ENCODE data around the gene CENPU.

DNA sequence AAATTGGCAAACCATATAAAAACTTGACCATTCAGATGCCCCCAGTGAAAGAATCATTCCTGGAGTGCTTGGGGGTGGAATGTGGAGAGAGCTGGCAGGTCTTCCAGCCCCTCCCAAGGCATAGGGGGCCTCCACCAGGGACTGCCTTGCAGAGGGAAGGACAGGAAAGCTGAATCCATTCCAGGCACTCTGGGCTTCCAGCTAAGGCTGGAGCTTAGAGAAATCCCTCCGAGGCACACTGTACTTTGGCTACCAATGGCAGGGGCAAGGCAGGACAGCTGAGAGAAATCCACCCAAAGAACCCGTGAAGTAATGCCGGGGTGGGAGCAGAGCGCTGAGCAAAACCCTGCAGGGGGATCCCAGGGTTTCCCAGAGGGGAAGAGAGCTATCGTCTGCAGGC is 4.0 kb downstream of the CENPU start:
- no peak for TF ChIP-seq ELF4 (IDR thresholded peaks at IDR 0.05)
- no peak for TF ChIP-seq SP1 (IDR thresholded peaks at IDR 0.05)
- TF ChIP-seq CTBP1 (IDR thresholded peaks at IDR 0.05; ENCODE audit: borderline replicate concordance) = no peak
- no peak for TF ChIP-seq TARDBP (IDR thresholded peaks at IDR 0.05)
- TF ChIP-seq ARNT (IDR thresholded peaks at IDR 0.05) = no peak
- TF ChIP-seq ZNF384 (IDR thresholded peaks at IDR 0.05) = no peak
- no peak for TF ChIP-seq FOXA1 (IDR thresholded peaks at IDR 0.05)
